Spinal cord (tissue), 10 donors: ENCODE measurements around the gene LSM4. TPM values are rescaled to one million over a fixed set of nuclear protein-coding genes. Genes with fewer than 3 reads are reported as not detected.

Experiments used
- DNase-seq, 6 donors: peaks; one replicate each; pipeline versions ENCODE4 v3.0.0 to v3.0.0-alpha.2; 2013 to 2015; ENCODE audit warnings: low spot score in 6 of 6, low read depth in 4 of 6
- H3K27ac ChIP-seq: one replicate; pipeline ENCODE4 v1.5.1; 2013; ENCODE audit warnings: low read depth, low read length, control low read depth
- H3K27me3 ChIP-seq: one replicate; pipeline ENCODE4 v1.6.1; 2013; ENCODE audit warnings: low read length; ENCODE audit not compliant: control insufficient read depth, insufficient read depth
- H3K36me3 ChIP-seq: one replicate; pipeline ENCODE4 v1.6.1; 2013; ENCODE audit warnings: low read length; ENCODE audit not compliant: control insufficient read depth, insufficient read depth
- H3K4me1 ChIP-seq: one replicate; pipeline ENCODE4 v1.6.1; 2013; ENCODE audit warnings: low read length; ENCODE audit not compliant: control insufficient read depth, insufficient read depth
- H3K4me3 ChIP-seq: one replicate; pipeline ENCODE4 v1.5.1; 2013; ENCODE audit warnings: low read depth, low read length, control low read depth
- H3K9me3 ChIP-seq: one replicate; pipeline ENCODE4 v1.6.1; 2013; ENCODE audit warnings: low read length; ENCODE audit not compliant: control insufficient read depth, insufficient read depth
- WGBS: methylation state at CpG from one replicate; pipeline ENCODE4 v1.1.5; 2013; ENCODE audit warnings: missing lambda C conversion rate; ENCODE audit not compliant: insufficient coverage; 5-methylcytosine and 5-hydroxymethylcytosine counted together
- polyA plus RNA-seq, 2 donors: library from polyadenylated mRNA; unstranded; fragments of 120-200 nt; gene quantifications; one replicate each; pipeline ENCODE4 v1.2.1, GENCODE V29; 2013; ENCODE audit not compliant: insufficient read length in 2 of 2
- total RNA-seq, 2 donors: library from RNA; depleted of rRNA in 1 of 2; stranded (reverse); fragments of 120-200 nt in 1 of 2; fragments of >200 nt in 1 of 2; gene quantifications; one replicate each; pipeline versions ENCODE4 v1.2.3 to v1.2.4, GENCODE V29; 2013 to 2014
- donor health status: healthy.

LSM4 gene
- total and polyA plus RNA-seq, 4 donors, result 69.4 to 120 (median 105) TPM

- no peak for DNase-seq
- H3K36me3 ChIP-seq, result peaks cover 69% of the 10 kb centered on the region
- H3K4me1 ChIP-seq, result peaks cover 55% of the 10 kb centered on the region
- WGBS, result 72% methylated on average over 15 of the region's 19 CpGs
- H3K9me3 ChIP-seq, result no peaks in the 10 kb centered on the region
- peak overlapping the region; percentile 97 for H3K27ac ChIP-seq
- no peaks in the 10 kb centered on the region for H3K27me3 ChIP-seq
- H3K4me3 ChIP-seq, result no peak overlapping the region
These were observed 15.6 kb downstream of the LSM4 start for GRCh38 chr19:18307271-18307681.

GRCh38 chr19:18306888-18307260 lies 16.0 kb downstream of the LSM4 start:
- Histone ChIP-seq H3K4me3 (no peak overlapping the region), H3K4me1 (peaks cover 55% of the 10 kb centered on the region), H3K9me3 (no peaks in the 10 kb centered on the region), H3K27ac (peak overlapping the region; percentile 97), H3K36me3 (peaks cover 65% of the 10 kb centered on the region), H3K27me3 (no peaks in the 10 kb centered on the region)
- WGBS, result 67% methylated on average over 10 of the region's 14 CpGs
- DNase-seq, result peak in 1 of 6 donors; percentile 90

- 77% methylated on average over 22 of the region's 26 CpGs for whole genome bisulfite sequencing
- no peak overlapping the region for H3K4me3 ChIP-seq
- H3K4me1 ChIP-seq, result peaks cover 55% of the 10 kb centered on the region
- peak overlapping the region; percentile 97 for H3K27ac ChIP-seq
- H3K36me3 ChIP-seq, result peaks cover 60% of the 10 kb centered on the region
- H3K9me3 ChIP-seq, result no peaks in the 10 kb centered on the region
- no peaks in the 10 kb centered on the region for H3K27me3 ChIP-seq
- no peak for DNase-seq
These were observed 16.5 kb downstream of the LSM4 start for GRCh38 chr19:18306209-18306887.

- no peaks in the 10 kb centered on the region for H3K9me3 ChIP-seq
- peak overlapping the region; percentile 28 for H3K4me3 ChIP-seq
- peak in 3 of 6 donors; percentile 49 to 85 (median 74) for DNase-seq
- peak overlapping the region; percentile 97 for H3K27ac ChIP-seq
- no peaks in the 10 kb centered on the region for H3K27me3 ChIP-seq
- H3K36me3 ChIP-seq, result peaks cover 43% of the 10 kb centered on the region
- WGBS, result 4% methylated on average over 28 of the region's 29 CpGs
- peaks cover 51% of the 10 kb centered on the region for H3K4me1 ChIP-seq
These were observed 18.2 kb downstream of the LSM4 start for GRCh38 chr19:18304458-18305310.

- WGBS, result 15% methylated on average over 2 of the region's 2 CpGs
- peaks cover 37% of the 10 kb centered on the region for H3K36me3 ChIP-seq
- H3K27ac ChIP-seq, result peak overlapping the region; percentile 97
- peaks cover 51% of the 10 kb centered on the region for H3K4me1 ChIP-seq
- no peak overlapping the region for H3K4me3 ChIP-seq
- H3K9me3 ChIP-seq, result no peaks in the 10 kb centered on the region
- H3K27me3 ChIP-seq, result no peaks in the 10 kb centered on the region
- no peak for DNase-seq
These were observed 18.7 kb downstream of the LSM4 start for GRCh38 chr19:18304208-18304457.

GRCh38 chr19:18301718-18302111 lies 21.2 kb downstream of the LSM4 start:
- Histone ChIP-seq H3K9me3 (no peaks in the 10 kb centered on the region), H3K4me3 (no peak overlapping the region), H3K27me3 (no peaks in the 10 kb centered on the region), H3K36me3 (peaks cover 13% of the 10 kb centered on the region), H3K27ac (no peak overlapping the region), H3K4me1 (peaks cover 41% of the 10 kb centered on the region)
- 89% methylated on average over 2 of the region's 4 CpGs for WGBS
- DNase-seq, result no peak

- Histone ChIP-seq H3K4me1 (peaks cover 35% of the 10 kb centered on the region), H3K27me3 (no peaks in the 10 kb centered on the region)
These were observed 21.8 kb downstream of the LSM4 start for GRCh38 chr19:18300930-18301717.

GRCh38 chr19:18299654-18300053 lies 23.2 kb downstream of the LSM4 start:
- Histone ChIP-seq H3K27me3 (no peaks in the 10 kb centered on the region), H3K36me3 (peaks cover 2% of the 10 kb centered on the region), H3K4me1 (peaks cover 21% of the 10 kb centered on the region), H3K9me3 (no peaks in the 10 kb centered on the region), H3K4me3 (no peak overlapping the region), H3K27ac (no peak overlapping the region)
- WGBS, result 85% methylated on average over 5 of the region's 9 CpGs
- DNase-seq, result no peak

More at GRCh38 chr19:18300930-18301717, 21.8 kb downstream of the LSM4 start:
- Histone ChIP-seq H3K27ac (no peak overlapping the region), H3K36me3 (peaks cover 7% of the 10 kb centered on the region), H3K9me3 (no peaks in the 10 kb centered on the region), H3K4me3 (no peak overlapping the region)
- DNase-seq, result no peak
- WGBS, result 69% methylated on average over 16 of the region's 18 CpGs

GRCh38 chr19:18298601-18299000 lies 24.3 kb downstream of the LSM4 start:
- no peaks in the 10 kb centered on the region for H3K9me3 ChIP-seq
- peaks cover 21% of the 10 kb centered on the region for H3K4me1 ChIP-seq
- H3K27ac ChIP-seq, result no peak overlapping the region
- no peaks in the 10 kb centered on the region for H3K36me3 ChIP-seq
- H3K27me3 ChIP-seq, result no peaks in the 10 kb centered on the region
- 74% methylated on average over 3 of the region's 6 CpGs for WGBS
- DNase-seq, result no peak
- no peak overlapping the region for H3K4me3 ChIP-seq
